ENCODE results near the gene FBP1.

GRCh38 chr9:94680020-94680419 is 40.7 kb upstream of the FBP1 start:
- TF ChIP-seq CTCF (IDR thresholded peaks at IDR 0.05) = no peak
- TF ChIP-seq POLR2A (IDR thresholded peaks at IDR 0.05) = no peak
